ENCODE data around the gene LLGL1.

The LLGL1 gene

DNA sequence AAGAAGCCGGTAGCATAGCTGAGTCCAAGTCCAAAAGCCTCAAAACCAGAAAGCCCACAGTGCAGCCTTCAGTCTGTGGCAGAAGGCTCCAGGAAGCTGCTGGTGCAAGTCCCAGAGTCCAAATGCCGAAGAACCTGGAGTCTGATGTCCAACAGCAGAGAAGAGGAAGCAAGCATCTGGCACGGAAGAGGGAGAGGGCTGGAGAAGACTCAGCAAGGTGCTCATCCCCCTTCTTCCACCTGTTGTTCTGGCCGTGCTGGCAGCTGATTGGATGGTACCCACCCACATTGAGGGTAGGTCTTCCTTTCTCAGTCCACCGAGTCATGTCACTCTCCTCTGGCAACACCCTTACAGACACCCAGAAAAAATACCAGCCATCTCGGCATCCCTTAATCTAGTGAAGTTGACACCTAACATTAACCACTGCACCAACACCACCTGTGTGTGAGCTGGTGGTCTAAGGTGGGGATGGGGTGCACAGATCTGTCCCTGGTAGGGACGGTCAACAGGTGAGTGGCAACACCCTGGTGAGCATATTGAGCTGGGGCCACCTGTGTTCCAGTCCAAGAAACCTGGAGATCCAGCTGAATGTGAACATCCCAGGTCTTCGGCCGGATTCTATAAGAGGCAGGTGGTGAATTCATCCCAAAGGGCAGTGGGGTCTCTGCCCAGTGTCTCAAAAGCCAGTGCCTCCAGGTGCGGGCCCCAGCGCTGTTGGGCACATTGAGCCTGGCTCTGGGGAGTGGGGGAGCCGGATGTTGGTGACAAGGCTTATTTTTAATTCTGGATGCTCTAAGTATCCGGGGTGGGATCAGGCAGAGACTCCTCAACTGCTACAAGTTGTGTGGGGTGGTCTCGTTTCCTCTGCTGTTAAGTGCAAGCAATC, 44.9 kb downstream of the LLGL1 start:
- no peak for DNase-seq (ENCODE audit: low spot score)

DNA sequence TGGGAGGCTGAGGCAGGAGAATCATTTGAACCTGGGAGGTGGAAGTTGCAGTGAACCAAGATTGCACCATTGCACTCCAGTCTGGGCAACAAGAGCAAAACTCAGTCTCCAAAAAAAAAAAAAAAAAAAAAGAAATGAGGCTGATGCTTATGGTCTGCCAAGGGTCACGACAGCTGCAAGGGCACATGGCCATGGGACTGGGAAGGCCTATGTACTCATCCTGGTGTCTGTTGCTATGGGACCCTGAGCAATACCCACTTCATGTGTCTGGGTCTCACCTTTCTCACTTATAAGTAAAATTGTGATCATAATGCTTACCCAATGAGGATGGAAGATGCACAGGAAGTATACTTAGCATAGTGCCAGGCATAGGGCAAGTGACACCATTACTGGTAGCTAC, 51.6 kb downstream of the LLGL1 start:
- no peak for DNase-seq (ENCODE audit: low spot score)

DNA sequence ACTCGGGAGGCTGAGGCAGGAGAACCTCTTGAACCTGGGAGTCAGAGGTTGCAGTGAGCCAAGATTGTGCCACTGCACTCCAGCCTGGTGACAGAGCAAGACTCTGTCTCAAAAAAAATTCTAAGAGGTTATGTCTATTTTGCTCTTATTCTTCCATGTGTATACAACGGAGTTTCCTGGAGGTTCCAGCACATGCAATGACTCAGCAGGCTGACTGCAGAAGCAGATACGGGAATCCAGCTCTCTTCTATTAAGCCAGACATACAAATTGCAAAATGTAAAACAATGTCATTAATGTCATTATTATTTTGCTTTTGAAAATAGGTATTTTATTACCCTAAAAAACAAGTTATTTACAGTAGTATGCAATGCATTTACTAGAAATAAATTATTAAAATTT, 53.4 kb downstream of the LLGL1 start:
- DNase-seq (ENCODE audit: low spot score) = no peak

DNA sequence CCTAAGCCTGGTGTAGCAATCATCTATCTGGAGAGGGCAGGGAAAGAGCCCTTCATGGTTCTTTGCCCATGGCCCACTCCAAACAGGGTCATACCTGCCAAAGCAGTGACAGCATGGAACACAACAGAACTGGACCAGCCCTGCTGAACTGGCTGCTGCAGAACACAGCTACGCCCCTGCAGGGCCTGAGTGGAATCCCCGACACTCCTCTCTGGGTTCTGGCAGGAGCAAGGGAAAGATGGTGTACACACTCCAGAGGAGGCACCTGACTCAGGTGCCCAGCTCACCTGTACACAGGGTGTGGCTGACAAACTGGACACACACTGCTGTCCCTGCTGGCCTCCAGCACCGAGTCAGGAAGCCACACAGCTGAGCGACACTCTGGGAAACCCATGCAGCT, 54.8 kb downstream of the LLGL1 start:
- no peak for DNase-seq (ENCODE audit: low spot score)

DNA sequence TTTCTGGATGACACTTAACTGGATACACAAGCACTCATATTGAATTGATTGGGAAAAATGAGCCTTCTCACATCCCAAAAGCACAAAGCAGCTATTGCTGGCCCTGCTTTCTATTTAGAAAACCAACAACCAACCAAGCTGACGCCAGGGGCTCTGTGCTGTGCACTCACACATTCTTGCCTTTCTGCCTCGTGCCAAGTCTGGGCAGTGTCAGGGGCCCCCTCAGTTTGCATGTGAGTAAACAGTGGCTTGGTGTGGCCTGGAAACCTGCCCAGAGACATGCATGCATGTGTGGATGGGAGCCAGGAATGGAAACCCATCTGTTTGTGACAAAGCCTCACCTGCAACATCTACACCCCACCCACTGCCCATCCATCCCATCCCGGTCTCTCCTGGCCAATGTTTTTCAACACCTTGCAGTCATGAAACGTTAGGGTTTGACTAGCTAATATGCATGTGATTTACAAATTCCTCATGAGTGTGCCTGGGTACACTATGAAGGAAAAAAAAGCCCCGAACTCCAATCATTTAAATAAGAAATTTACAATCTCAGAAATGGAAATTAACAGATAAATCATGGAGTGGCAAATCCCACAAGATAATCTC, 55.4 kb downstream of the LLGL1 start:
- no peak for DNase-seq (ENCODE audit: low spot score)

DNA sequence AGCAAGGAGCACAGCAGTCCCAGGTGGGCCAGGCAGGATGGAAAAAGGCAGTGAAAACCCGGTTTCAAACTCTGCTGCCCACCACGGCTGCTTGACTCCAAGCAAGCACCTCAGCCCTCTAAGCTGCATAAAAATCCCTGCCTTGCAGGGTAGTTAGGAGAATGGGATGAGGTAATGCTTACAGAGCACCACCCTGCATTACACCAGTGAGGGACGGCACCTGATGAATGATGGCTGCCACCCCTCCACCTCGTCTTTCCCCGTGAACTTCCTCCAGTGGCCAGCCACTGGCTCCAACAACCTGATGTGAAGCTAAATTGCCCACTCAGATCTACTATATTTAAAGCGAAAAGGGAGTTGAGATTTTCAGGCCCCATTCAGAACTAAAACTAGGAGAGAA, 56.4 kb downstream of the LLGL1 start:
- DNase-seq (ENCODE audit: low spot score) = no peak

DNA sequence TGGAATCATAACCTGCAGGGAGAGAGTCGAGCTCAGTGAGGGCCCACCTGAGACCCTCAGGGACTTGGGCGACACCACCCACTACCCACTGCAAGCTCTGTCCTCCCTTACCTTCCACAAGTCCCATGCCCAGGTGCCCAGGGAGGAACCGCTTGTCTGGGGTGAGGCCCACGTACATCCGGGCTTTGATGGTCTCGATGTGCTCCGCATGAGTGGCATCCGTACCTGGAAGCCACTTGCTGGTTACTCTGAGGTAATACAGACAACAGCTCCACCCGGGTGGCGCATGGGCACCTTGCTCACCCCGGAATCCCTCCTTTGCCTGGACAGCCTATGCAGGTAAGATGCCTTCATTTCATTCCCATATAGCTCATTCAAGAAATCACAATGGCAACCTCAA, 59.9 kb downstream of the LLGL1 start:
- no peak for DNase-seq (ENCODE audit: low spot score)

DNA sequence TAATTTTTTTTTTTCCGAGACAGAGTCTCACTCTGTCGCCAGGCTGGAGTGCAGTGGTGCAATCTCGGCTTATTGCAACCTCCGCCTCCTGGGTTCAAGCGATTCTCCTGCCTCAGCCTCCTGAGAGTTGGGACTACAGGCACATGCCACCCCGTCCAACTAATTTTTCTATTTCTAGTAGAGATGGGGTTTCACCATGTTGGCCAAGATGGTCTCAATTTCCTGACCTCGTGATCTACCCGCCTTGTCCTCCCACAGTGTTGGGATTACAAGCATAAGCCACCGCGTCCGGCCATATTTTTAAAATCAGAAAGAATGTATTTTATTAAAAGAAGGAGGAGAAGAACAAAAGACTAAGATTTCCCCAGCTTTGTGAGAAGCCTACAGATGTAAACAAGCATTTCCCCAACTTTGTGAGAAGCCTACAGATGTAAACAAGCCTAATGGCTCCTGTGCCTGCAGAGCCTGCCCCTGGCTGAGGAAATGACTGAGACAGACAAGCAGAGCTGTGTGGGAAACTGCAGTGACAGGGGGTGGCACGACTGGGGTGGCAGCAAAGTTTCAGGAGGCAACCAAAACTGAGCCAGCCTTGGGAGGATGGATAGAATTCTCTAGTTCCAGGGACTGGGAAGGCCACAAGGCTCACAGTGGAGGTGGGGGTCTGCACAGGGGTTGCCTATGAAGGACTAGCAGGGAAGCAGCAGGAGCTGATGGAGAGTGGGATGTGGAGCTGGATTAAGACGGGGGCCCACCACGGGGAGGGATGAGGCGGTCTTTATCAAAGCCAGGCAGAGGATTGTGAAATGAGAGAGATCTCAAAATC, 66.5 kb downstream of the LLGL1 start:
- DNase-seq (ENCODE audit: low spot score) = no peak
